ENCODE measurements around the gene KEAP1.
"Not testable (repeated sequence)": the region's sequence is repeated elsewhere in the genome, so short reads cannot be mapped to it uniquely, and the experiment has no call there.

Gene KEAP1

DNA sequence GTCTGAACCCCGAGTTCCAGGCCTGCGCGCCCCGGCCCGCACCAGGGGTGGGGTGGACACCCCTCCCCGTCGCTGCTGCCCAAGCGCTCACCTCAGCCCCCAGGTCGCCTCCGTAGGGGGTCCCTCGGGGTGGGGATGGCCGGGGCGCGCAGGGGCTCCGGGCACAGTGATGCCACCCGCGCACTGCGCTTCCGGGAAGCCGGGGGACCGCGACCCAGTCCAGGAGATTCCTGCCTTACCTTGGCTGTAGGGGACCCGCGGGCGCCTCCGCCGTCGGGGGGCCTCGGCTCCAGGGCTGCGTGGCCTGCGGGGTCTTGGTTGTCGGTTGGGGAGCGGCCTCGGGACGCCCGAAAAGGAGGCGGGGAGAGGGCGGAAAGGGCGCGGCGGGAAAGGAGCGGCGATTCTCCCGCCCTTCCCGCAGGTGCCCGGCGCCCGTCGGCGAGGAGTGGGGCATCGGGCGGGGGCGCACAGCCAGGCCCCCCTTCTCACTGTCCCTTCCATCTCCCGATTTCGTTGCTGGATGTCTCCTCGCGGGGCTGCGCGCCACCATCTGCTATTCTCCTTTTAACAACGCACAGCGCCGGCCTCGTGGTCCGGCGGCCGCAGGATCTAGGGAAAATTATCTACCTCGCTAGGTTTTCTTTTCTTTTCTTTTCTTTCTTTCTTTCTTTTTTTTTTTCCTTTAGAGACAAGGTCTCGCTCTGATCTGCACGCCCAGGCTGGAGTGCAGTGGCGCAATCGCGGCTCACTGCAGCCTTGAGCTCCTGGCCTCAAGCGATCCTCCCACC, at the start of gene KEAP1:
Gene KEAP1 (minus strand): TSS at position 355 of the 788 bp plus-strand sequence. CDS start 3,323 bp downstream, outside the sequence.
- DNase-seq (ENCODE audit: low spot score): peak; percentile 68
- TF ChIP-seq, protein P1, sequence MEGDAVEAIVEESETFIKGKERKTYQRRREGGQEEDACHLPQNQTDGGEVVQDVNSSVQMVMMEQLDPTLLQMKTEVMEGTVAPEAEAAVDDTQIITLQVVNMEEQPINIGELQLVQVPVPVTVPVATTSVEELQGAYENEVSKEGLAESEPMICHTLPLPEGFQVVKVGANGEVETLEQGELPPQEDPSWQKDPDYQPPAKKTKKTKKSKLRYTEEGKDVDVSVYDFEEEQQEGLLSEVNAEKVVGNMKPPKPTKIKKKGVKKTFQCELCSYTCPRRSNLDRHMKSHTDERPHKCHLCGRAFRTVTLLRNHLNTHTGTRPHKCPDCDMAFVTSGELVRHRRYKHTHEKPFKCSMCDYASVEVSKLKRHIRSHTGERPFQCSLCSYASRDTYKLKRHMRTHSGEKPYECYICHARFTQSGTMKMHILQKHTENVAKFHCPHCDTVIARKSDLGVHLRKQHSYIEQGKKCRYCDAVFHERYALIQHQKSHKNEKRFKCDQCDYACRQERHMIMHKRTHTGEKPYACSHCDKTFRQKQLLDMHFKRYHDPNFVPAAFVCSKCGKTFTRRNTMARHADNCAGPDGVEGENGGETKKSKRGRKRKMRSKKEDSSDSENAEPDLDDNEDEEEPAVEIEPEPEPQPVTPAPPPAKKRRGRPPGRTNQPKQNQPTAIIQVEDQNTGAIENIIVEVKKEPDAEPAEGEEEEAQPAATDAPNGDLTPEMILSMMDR (IDR thresholded peaks at IDR 0.05; ENCODE audit: borderline replicate concordance, control extremely low read depth, extremely low read depth, insufficient read depth, missing control alignments): no peak
- in situ Hi-C loops (cut with MboI; ENCODE audit: low sequenced_read_pairs, unreplicated experiment): no loop called here

DNA sequence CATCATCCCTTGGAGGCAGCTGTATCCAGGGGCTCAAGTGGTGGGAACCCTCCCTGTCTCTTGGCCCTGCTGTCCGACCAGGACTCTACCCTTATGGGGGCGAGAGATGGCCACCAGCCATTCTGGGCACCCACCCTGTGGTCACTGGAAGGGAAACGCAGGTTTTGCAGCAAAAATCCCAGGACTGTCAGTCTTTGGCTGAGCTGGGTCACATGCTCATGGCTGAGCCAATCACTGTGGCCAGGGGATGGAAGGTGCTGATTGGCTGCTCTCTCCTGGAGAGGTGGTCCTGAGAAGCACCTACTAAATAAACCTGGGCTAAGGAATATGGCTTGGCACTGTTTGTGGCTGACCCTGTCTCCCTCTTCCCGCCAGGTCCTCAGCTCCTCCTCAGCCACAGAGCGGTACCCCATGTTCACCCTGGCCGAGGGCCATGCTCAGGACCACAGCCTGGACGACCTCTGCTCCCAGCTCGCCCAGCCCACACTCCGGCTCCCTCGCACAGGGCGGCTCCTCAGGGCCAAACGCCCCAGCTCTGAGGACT, 49.4 kb upstream of the KEAP1 start:
- no peak for DNase-seq (ENCODE audit: low spot score)
- TF ChIP-seq, protein P1 (IDR thresholded peaks at IDR 0.05; ENCODE audit: borderline replicate concordance, control extremely low read depth, extremely low read depth, insufficient read depth, missing control alignments): no peak
- in situ Hi-C loops (cut with MboI; ENCODE audit: low sequenced_read_pairs, unreplicated experiment): no loop called here

- no peak for DNase-seq (ENCODE audit: low spot score)
- in situ Hi-C loops (cut with MboI; ENCODE audit: low sequenced_read_pairs, unreplicated experiment): no loop called here
These were observed 48.6 kb upstream of the KEAP1 start for GRCh38 chr19:10551698-10552301.

GRCh38 chr19:10551006-10551405, 47.9 kb upstream of the KEAP1 start:
- DNase-seq (ENCODE audit: low spot score); in situ Hi-C loops (cut with MboI; ENCODE audit: low sequenced_read_pairs, unreplicated experiment): not testable (repeated sequence)

More at GRCh38 chr19:10551698-10552301, 48.6 kb upstream of the KEAP1 start:
- TF ChIP-seq, protein P1 (IDR thresholded peaks at IDR 0.05; ENCODE audit: borderline replicate concordance, control extremely low read depth, extremely low read depth, insufficient read depth, missing control alignments): no peak

DNA sequence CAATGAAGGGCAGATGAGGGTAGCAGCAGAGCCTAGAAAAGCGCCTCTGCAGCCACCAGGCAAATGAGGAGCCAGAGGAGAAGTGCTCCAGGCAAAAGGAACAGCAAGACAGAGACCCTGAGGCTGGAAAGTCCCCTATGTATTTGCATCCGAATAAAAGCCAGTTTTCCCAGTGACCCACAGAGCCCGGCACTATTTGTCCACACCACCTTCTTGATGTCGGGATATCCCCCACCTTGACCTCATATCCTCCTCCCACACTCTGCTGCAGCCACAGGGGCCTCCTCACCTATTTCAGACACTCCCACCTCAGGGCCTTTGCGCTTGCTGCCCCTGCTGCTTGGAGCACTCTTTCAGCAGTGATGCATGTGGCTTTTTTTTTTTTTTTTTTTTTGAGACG, 47.2 kb upstream of the KEAP1 start:
- TF ChIP-seq, protein P1 (IDR thresholded peaks at IDR 0.05; ENCODE audit: borderline replicate concordance, control extremely low read depth, extremely low read depth, insufficient read depth, missing control alignments): no peak
- no peak for DNase-seq (ENCODE audit: low spot score)
- in situ Hi-C loops (cut with MboI; ENCODE audit: low sequenced_read_pairs, unreplicated experiment): no loop called here

DNA sequence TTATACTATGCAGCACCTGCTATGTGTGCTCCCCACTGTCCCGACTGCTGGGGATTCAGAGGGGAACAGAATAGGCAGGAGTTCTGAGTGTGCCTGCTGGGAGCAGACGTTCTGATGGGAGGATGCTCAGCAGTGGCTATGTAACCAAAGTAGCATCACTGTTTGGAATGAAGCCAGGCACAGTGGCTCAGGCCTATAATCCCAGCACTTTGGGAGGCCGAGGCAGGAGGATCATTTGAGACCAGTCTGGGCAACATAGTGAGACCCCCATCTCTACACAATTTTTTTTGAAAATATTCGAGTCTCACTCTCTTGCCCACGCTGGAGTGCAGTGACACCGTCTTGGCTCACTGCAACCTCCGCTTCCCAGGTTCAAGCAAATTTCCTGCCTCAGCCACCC, 46.6 kb upstream of the KEAP1 start:
- TF ChIP-seq, protein P1 (IDR thresholded peaks at IDR 0.05; ENCODE audit: borderline replicate concordance, control extremely low read depth, extremely low read depth, insufficient read depth, missing control alignments): no peak
- DNase-seq (ENCODE audit: low spot score): no peak
- in situ Hi-C loops (cut with MboI; ENCODE audit: low sequenced_read_pairs, unreplicated experiment): no loop called here

DNA sequence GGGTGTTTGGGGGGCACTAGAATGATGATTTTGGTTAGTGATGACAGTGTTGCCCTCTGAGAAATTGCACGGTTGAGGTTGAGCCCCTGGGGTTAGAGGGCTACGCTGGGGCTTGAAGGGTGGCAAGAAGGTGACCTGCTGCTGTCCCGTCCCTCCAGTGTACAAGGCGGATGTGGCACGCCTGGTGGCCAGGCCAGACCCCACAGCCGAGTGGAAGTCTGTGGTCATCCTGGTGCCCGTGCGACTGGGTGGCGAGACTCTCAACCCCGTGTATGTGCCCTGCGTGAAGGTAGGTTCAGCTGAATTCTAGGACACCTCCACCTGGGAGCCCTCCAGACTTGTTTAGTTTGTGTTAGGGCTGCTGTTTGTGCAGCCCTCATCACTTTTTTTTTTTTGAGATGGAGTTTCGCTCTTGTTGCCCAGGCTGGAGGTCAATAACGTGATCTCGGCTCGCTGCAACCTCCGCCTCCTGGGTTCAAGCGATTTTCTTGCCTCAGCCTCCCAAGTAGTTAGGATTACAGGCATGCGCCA, 45.7 kb upstream of the KEAP1 start:
- no peak for DNase-seq (ENCODE audit: low spot score)
- in situ Hi-C loops (cut with MboI; ENCODE audit: low sequenced_read_pairs, unreplicated experiment): no loop called here
- TF ChIP-seq, protein P1 (IDR thresholded peaks at IDR 0.05; ENCODE audit: borderline replicate concordance, control extremely low read depth, extremely low read depth, insufficient read depth, missing control alignments): no peak

Data from GM13976 (cell line).